ENCODE measurements around the gene GDF7.
"Not testable (repeated sequence)": the region's sequence is repeated elsewhere in the genome, so short reads cannot be mapped to it uniquely, and the experiment has no call there.

GDF7 gene

GRCh38 chr2:20707601-20708000 is 40.7 kb downstream of the GDF7 start:
- DNase-seq: no peak

GRCh38 chr2:20711641-20712040 is 44.7 kb downstream of the GDF7 start:
- DNase-seq: not testable (repeated sequence)

GRCh38 chr2:20713585-20713984 is 46.6 kb downstream of the GDF7 start:
- DNase-seq: not testable (repeated sequence)

- DNase-seq: not testable (repeated sequence)
Observed at GRCh38 chr2:20714412-20714811, 47.5 kb downstream of the GDF7 start.

- DNase-seq: not testable (repeated sequence)
Observed at GRCh38 chr2:20716164-20716563, 49.2 kb downstream of the GDF7 start.

GRCh38 chr2:20717641-20718040 is 50.7 kb downstream of the GDF7 start:
- no peak for DNase-seq

- no peak for DNase-seq
Observed at GRCh38 chr2:20722592-20723240, 55.8 kb downstream of the GDF7 start.

GRCh38 chr2:20723543-20723942 is 56.6 kb downstream of the GDF7 start:
- DNase-seq: no peak

- DNase-seq: no peak
Observed at GRCh38 chr2:20724500-20725053, 57.6 kb downstream of the GDF7 start.

- DNase-seq: no peak
Observed at GRCh38 chr2:20725782-20726181, 58.8 kb downstream of the GDF7 start.

- DNase-seq: no peak
Observed at GRCh38 chr2:20726913-20727312, 60.0 kb downstream of the GDF7 start.

GRCh38 chr2:20728114-20728758 is 61.3 kb downstream of the GDF7 start:
- DNase-seq: no peak

All from DMS 273 treated with DMSO at 0.1 percent for 48 hours (cell line).